ENCODE data around the gene VIPR2. TPM values are rescaled to one million over a fixed set of nuclear protein-coding genes. Genes with fewer than 3 reads are reported as not detected.

The VIPR2 gene
- total RNA-seq, 6 experiments from 2014 or later = 0.15 to 0.51 (median 0.26) TPM; not detected in 2

DNA sequence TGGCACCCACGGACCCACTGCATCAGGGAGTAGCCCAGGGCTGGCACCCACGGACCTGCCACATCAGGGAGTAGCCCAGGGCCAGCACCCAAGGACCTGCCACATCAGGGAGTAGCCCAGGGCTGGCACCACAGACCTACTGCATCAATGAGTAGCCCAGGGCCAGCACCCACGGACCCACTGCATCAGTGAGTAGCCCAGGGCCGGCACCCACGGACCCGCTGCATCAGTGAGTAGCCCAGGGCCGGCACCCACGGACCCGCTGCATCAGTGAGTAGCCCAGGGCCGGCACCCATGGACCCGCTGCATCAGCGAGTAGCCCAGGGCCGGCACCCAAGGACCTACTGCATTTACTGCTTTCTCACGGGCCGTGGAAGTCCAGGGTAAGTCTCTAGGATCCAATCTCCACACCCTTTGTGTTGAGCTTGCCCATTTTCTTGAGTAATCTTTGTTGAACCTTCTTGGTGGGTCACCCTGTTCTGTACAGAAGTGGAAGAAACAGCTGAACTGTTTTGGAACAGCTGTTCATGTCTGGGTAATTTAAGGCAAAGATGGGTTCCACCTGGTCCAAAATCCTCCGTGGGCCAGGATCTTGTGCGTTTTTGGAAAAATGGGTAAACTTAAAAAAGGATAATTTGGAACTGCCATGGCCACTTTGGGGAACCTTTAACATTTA lies 69.0 kb downstream of the VIPR2 start:
- 60% methylated on average over 7 of the region's 17 CpGs for WGBS (ENCODE audit: insufficient coverage, low coverage, low lambda C conversion rate, missing lambda C conversion rate)
- Histone ChIP-seq H3K36me3 (no peaks in the 10 kb centered on the region), H3K4me3 (no peak overlapping the region), H3K9me3 (no peaks in the 10 kb centered on the region), H3K4me1 (no peaks in the 10 kb centered on the region), H3K27ac (no peak overlapping the region), H3K27me3 (no peaks in the 10 kb centered on the region)
- DNase-seq (peak in 1 of 3 donors; percentile 34), ATAC-seq (no peak)
- intact Hi-C loops (cut with DNase I) = no loop called here
- TF ChIP-seq, protein P1, sequence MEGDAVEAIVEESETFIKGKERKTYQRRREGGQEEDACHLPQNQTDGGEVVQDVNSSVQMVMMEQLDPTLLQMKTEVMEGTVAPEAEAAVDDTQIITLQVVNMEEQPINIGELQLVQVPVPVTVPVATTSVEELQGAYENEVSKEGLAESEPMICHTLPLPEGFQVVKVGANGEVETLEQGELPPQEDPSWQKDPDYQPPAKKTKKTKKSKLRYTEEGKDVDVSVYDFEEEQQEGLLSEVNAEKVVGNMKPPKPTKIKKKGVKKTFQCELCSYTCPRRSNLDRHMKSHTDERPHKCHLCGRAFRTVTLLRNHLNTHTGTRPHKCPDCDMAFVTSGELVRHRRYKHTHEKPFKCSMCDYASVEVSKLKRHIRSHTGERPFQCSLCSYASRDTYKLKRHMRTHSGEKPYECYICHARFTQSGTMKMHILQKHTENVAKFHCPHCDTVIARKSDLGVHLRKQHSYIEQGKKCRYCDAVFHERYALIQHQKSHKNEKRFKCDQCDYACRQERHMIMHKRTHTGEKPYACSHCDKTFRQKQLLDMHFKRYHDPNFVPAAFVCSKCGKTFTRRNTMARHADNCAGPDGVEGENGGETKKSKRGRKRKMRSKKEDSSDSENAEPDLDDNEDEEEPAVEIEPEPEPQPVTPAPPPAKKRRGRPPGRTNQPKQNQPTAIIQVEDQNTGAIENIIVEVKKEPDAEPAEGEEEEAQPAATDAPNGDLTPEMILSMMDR (IDR thresholded peaks at IDR 0.05) = no peak
- no peak for TF ChIP-seq POLR2A (IDR thresholded peaks at IDR 0.05)

DNA sequence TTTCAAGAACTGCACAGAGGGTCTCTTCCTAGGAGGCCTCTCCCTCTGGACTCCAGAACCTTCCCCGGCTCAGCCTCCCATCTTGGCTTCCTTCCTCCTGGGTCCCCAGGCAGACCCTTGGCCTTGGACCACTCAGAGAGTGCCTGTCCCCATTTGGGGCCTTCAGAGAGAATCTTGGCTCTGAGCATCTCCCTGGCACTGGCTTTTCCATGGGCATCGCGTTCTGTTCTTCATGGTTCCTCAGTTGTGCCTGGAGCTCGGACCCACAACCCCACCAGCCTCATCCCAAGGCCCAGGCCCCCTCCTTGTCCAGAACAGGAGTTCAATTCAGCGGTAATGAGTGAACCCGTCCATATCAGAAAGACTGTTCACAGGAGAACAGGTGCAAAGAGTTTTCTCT lies 73.4 kb downstream of the VIPR2 start:
- Histone ChIP-seq H3K9me3 (no peaks in the 10 kb centered on the region), H3K27me3 (no peaks in the 10 kb centered on the region), H3K36me3 (no peaks in the 10 kb centered on the region), H3K4me1 (no peaks in the 10 kb centered on the region), H3K4me3 (no peak overlapping the region), H3K27ac (no peak overlapping the region)
- intact Hi-C loops (cut with DNase I) = no loop called here
- no peak for ATAC-seq
- no peak for DNase-seq
- TF ChIP-seq, protein P1 (IDR thresholded peaks at IDR 0.05) = no peak
- no peak for TF ChIP-seq POLR2A (IDR thresholded peaks at IDR 0.05)
- 86% methylated on average over 5 of the region's 6 CpGs for WGBS (ENCODE audit: insufficient coverage, low coverage, low lambda C conversion rate, missing lambda C conversion rate)

DNA sequence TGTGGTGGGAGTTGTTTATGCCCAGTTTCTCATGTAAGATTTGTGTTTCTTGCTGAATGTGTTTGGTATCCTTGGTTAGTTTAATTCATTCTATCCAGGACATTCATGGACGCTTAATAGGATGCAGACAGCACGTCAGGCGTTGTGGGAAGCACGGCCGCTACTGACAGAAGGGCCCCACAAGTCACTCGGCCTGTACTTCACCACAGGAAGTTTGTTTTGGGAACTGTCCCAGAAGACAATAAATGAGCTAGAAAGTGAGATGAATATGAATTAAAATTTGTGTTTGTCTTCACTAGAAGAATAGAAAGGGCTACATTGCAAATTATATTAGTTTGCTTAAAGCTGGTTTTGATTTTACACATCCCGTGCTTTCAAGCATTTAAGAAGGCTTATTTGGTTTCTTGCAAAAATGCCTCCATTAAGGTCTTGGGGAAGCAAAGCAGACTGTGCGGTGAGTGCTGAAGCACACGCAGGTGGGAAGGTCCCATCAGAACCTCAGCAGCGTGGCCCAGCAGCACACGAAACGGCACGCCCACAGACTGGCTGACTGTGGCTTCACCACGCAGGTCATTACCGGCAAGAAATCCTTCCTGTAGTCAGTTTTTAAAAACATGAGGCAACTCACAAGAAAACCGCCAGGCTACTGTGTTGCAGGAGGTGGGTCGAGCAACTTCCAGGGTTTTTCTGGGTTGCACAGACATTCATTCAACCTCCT lies 74.1 kb downstream of the VIPR2 start:
- Histone ChIP-seq H3K4me3 (no peak overlapping the region), H3K27ac (no peak overlapping the region), H3K27me3 (no peaks in the 10 kb centered on the region), H3K9me3 (no peaks in the 10 kb centered on the region), H3K36me3 (no peaks in the 10 kb centered on the region), H3K4me1 (no peaks in the 10 kb centered on the region)
- ATAC-seq = no peak
- TF ChIP-seq, protein P1 (IDR thresholded peaks at IDR 0.05) = no peak
- no peak for TF ChIP-seq POLR2A (IDR thresholded peaks at IDR 0.05)
- WGBS (ENCODE audit: insufficient coverage, low coverage, low lambda C conversion rate, missing lambda C conversion rate) = 45% methylated on average over 13 of the region's 17 CpGs
- intact Hi-C loops (cut with DNase I) = no loop called here
- DNase-seq = no peak

DNA sequence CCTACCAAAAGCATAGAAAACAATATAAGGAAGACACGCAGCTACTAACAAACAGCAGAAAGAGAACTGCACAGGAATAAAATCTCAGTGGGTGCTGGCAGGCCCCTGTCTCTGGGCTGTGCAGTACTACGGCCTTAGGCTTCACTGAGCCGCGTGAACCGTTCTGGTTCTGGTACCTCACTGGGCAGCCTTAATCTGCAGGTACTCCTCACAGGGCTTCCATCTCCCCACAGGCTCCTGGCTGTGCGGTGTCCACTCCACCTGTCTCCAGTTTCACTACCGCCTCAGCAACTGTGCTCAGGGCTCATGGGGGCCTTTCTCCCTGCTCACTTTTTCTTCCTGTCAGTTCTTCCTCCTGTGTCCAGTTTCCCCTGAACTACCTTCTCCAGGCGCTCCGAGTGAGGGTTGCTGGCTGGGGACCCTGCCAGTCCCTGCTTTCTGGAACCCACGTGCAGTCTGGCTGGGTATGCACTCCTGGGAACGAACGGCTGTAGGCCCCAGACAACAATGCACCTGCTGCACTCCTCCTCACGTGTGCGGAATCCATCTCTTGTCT lies 75.7 kb downstream of the VIPR2 start:
- no peak overlapping the region for H3K27ac ChIP-seq
- 80% methylated on average over 9 of the region's 14 CpGs for WGBS (ENCODE audit: insufficient coverage, low coverage, low lambda C conversion rate, missing lambda C conversion rate)
- no peak for TF ChIP-seq POLR2A (IDR thresholded peaks at IDR 0.05)
- TF ChIP-seq, protein P1 (IDR thresholded peaks at IDR 0.05) = no peak
- no peak for ATAC-seq
- no peak overlapping the region for H3K4me3 ChIP-seq
- no peak for DNase-seq
- no peaks in the 10 kb centered on the region for H3K9me3 ChIP-seq
- intact Hi-C loops (cut with DNase I) = no loop called here
- H3K36me3 ChIP-seq = no peaks in the 10 kb centered on the region
- H3K27me3 ChIP-seq = no peaks in the 10 kb centered on the region
- H3K4me1 ChIP-seq = no peaks in the 10 kb centered on the region
